K562 (cell line): Measurements from ENCODE around the gene CYS1. TPM values are rescaled to one million over a fixed set of nuclear protein-coding genes. Genes with fewer than 3 reads are reported as not detected.

Experiments
- ATAC-seq: fragments of 200-7000 bp; cut with Tn5 transposase; 3 replicates; pipeline ENCODE4 v1.9.1; 2020; ENCODE audit warnings: moderate library complexity
- BruUV-seq: library from RNA; stranded (reverse); fragments of 400-500 nt; replicated peaks from 2 replicates; lab custom pipeline; 2021; lab: Mats Ljungman, UMichigan
- CTCF ChIA-PET: fragments of 300-600 bp; formaldehyde crosslinking; extraction: SDS; loops from one replicate; lab custom pipeline; 2021; ENCODE audit warnings: low intra/inter-chr PET ratio; lab: Yijun Ruan, JAX
- POLR2A ChIA-PET: fragments of 300-600, 350-650 bp; sonication (Branson Sonifier 250); formaldehyde crosslinking; extraction: SDS; loops from one replicate; lab custom pipeline; 2021; ENCODE audit warnings: antibody characterized with exemption, inconsistent platforms; lab: Yijun Ruan, JAX
- DNase-seq, 4 experiments: peaks; one replicate each; pipeline versions ENCODE4 v3.0.0 to v3.0.0-alpha.2; 2011 to 2018; ENCODE audit warnings: low spot score in 3 of 4, mixed read lengths in 3 of 4; ENCODE audit errors: extremely low read depth in 1 of 4
- FAIRE-seq: peaks from 2 replicates; lab custom pipeline; 2011; peaks lifted over from hg19 to GRCh38; lab: Jason Lieb, UNC
- H2AFZ ChIP-seq: 2 replicates; pipeline ENCODE4 v1.6.0; 2011; ENCODE audit warnings: low read depth, low read length, control low read depth, inconsistent platforms
- H3K27ac ChIP-seq: fragments of 200-600 bp; 3 replicates; pipeline ENCODE4 v1.8.0; 2011; ENCODE audit warnings: low read depth, mild to moderate bottlenecking, control low read depth, inconsistent platforms, low read length, moderate library complexity, mixed read lengths; ENCODE audit errors: extremely low read depth
- H3K27me3 ChIP-seq, 2 experiments: fragments of 300-600 bp in 1 of 2; 2 replicates in 1 of 2; 3 replicates in 1 of 2; pipeline versions ENCODE4 v1.6.0 to v1.8.0; 2011; ENCODE audit warnings: inconsistent platforms in 2 of 2, low read length in 2 of 2, mild to moderate bottlenecking in 1 of 2, mixed read lengths in 1 of 2, moderate library complexity in 1 of 2; ENCODE audit not compliant: control insufficient read depth in 2 of 2, insufficient read depth in 2 of 2
- H3K36me3 ChIP-seq: fragments of 300-600 bp; 3 replicates; pipeline ENCODE4 v1.8.0; 2011; ENCODE audit warnings: mild to moderate bottlenecking, low read length, inconsistent platforms; ENCODE audit not compliant: control insufficient read depth, insufficient read depth
- H3K4me1 ChIP-seq, 2 experiments: fragments of 200-600 bp in 1 of 2; replicated peaks in 1 of 2; 2 replicates in 1 of 2; 3 replicates in 1 of 2; pipeline versions ENCODE4 v1.5.1 to v1.8.0; 2011; ENCODE audit warnings: inconsistent platforms in 2 of 2, low read length in 2 of 2, mild to moderate bottlenecking in 1 of 2, mixed read lengths in 1 of 2, moderate library complexity in 1 of 2; ENCODE audit not compliant: control insufficient read depth in 2 of 2, insufficient read depth in 2 of 2
- H3K4me2 ChIP-seq: 2 replicates; pipeline ENCODE4 v1.6.1; 2011; ENCODE audit warnings: low read length, control low read depth, inconsistent platforms, mixed read lengths; ENCODE audit not compliant: insufficient read depth
- H3K4me3 ChIP-seq: fragments of 200-600 bp; sonication (generic), shearing (Covaris generic); 2 replicates; pipeline ENCODE4 v1.5.1; 2016; ENCODE audit warnings: control low read depth, inconsistent platforms
- H3K79me2 ChIP-seq: fragments of 200-600 bp; 3 replicates; pipeline ENCODE4 v1.8.0; 2011; ENCODE audit warnings: low read length, inconsistent platforms; ENCODE audit not compliant: control insufficient read depth, insufficient read depth
- H3K9ac ChIP-seq, 2 experiments: 2 replicates each; pipeline versions ENCODE4 v1.6.0 to v1.6.1; 2011; ENCODE audit warnings: low read depth in 2 of 2, low read length in 2 of 2, control low read depth in 1 of 2, inconsistent platforms in 1 of 2, mild to moderate bottlenecking in 1 of 2, mixed read lengths in 1 of 2; ENCODE audit not compliant: insufficient read depth in 1 of 2
- H3K9me1 ChIP-seq: one replicate; pipeline ENCODE4 v1.6.0; 2011; ENCODE audit warnings: inconsistent platforms, mild to moderate bottlenecking, low read length, moderate library complexity; ENCODE audit not compliant: control insufficient read depth, insufficient read depth
- H3K9me3 ChIP-seq: replicated peaks from 2 replicates; pipeline ENCODE4 v1.5.1; 2011; ENCODE audit warnings: low read depth, low read length, inconsistent platforms; ENCODE audit not compliant: control insufficient read depth, insufficient read depth
- H4K20me1 ChIP-seq: replicated peaks from 2 replicates; pipeline ENCODE4 v1.6.1; 2011; ENCODE audit warnings: low read length, inconsistent platforms, mixed read lengths; ENCODE audit not compliant: control insufficient read depth, insufficient read depth
- ADNP ChIP-seq: fragments of 200-800 bp; sonication (Bioruptor generic); IDR thresholded peaks from 2 replicates; pipeline ENCODE4 v1.6.1; 2016; ENCODE audit warnings: missing genetic modification characterization, missing compliant biosample characterization
- BCOR ChIP-seq: fragments of 450-650 bp; IDR thresholded peaks from 2 replicates; pipeline ENCODE4 v1.6.1; 2016
- SMARCA5 ChIP-seq: fragments of 450-650 bp; IDR thresholded peaks from 2 replicates; pipeline ENCODE4 v1.6.1; 2016
- SNIP1 ChIP-seq: fragments of 450-650 bp; IDR thresholded peaks from 2 replicates; pipeline ENCODE4 v1.7.1; 2017; ENCODE audit warnings: low read depth, mild to moderate bottlenecking
- STAT5B ChIP-seq: fragments of 250-450 bp; sonication (Bioruptor Pico); IDR thresholded peaks from 2 replicates; pipeline ENCODE4 v1.8.0; 2021; ENCODE audit warnings: mild to moderate bottlenecking, inconsistent platforms
- TBP ChIP-seq: optimal IDR thresholded peaks from 2 replicates; pipeline ENCODE3; 2011; ENCODE audit warnings: low read depth, low read length, improper control_type of control experiment
- ZNF3 ChIP-seq: fragments of 250-450 bp; sonication (Bioruptor Pico); IDR thresholded peaks from 2 replicates; pipeline ENCODE4 v1.5.0; 2021; ENCODE audit warnings: mild to moderate bottlenecking, moderate library complexity
- WGBS: fragments of 100-300 bp; shearing (Covaris generic); methylation state at CpG from one replicate; pipeline ENCODE4 v1.1.6; 2016; ENCODE audit warnings: low coverage, mixed read lengths; ENCODE audit not compliant: insufficient coverage; ENCODE audit errors: missing lambda C conversion rate; 5-methylcytosine and 5-hydroxymethylcytosine counted together
- in situ Hi-C: fragments of 300-500 bp; cut with MboI; formaldehyde crosslinking; loops from 4 replicates; pipeline ENCODE4 v1.15.0; 2018; ENCODE audit warnings: inconsistent platforms, mixed read lengths
- intact Hi-C: fragments of 100-400 bp; cut with micrococcal nuclease; formaldehyde crosslinking; loops from 2 replicates; pipeline ENCODE4 v1.14.2; 2022
- polyA plus RNA-seq, 8 experiments: library from polyadenylated mRNA; depleted of rRNA in 4 of 8; stranded (reverse) in 5 of 8; unstranded in 3 of 8; fragments of >200 nt; fragmentation: Nextera tagmentation in 2 of 8; fragmentation: Illumina TruSeq in 1 of 8; extraction: Ambion mirVana in 2 of 8; extraction: Trizol in 1 of 8; gene quantifications; 2 replicates each; pipeline versions ENCODE4 v1.2.1 to v1.2.3, GENCODE V29; 2011 to 2014; ENCODE audit warnings: inconsistent platforms in 1 of 8, missing spikeins in 1 of 8
- total RNA-seq, 7 experiments: library from RNA; depleted of rRNA in 6 of 7; stranded (reverse); fragments of >200 nt in 6 of 7; fragmentation: Illumina TruSeq in 2 of 7; extraction: Trizol in 2 of 7; gene quantifications; 2 replicates each; pipeline versions ENCODE4 v1.2.1 to v1.2.3, GENCODE V29; 2011 to 2021; ENCODE audit warnings: low replicate concordance in 1 of 7
- TF ChIP-seq, protein P1 (sequence below): IDR thresholded peaks from 3 replicates; pipeline ENCODE4 v1.6.1; 2011; ENCODE audit warnings: borderline replicate concordance, mild to moderate bottlenecking; ENCODE audit not compliant: insufficient read length, insufficient read depth

The CYS1 gene
- total and polyA plus RNA-seq, 9 of the 15 experiments (the other 6 are each of a cell fraction or from before 2014, with no cell fraction given), result 0.11 to 0.13 TPM; not detected in 7

DNA sequence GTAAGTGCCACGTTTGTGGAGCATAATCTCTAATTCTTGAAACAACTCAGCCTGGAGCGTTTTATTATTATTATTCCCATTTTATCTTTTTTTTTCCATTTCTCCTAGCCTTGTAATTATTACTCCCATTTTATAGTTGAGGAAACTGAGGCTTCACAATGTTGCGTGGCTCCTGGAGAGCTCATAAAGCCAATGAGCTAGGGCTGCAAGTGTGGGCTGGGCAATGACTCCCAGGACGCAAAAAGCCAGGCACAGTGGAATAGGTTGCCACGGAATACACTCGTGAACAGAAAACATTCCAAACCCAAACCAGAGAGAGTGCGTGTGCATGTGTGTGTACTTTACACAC, 50.4 kb downstream of the CYS1 start:
- intact Hi-C loops (no loop called here), in situ Hi-C loops (no loop called here)
- H4K20me1 ChIP-seq, result no peaks in the 10 kb centered on the region
- no peak for FAIRE-seq
- no peaks in the 10 kb centered on the region; a peak in 1 of 5 replicates for H3K27me3 ChIP-seq
- DNase-seq, result no peak
- peaks cover 46% of the 10 kb centered on the region for H3K79me2 ChIP-seq
- CTCF ChIA-PET, result no interaction called here
- peak overlapping the region; percentile 97 for H3K4me2 ChIP-seq
- TF ChIP-seq SMARCA5, result 0 out of 2 replicates have a peak, but pooled peaks have one; percentile 11
- TF ChIP-seq SNIP1, result no peak
- TF ChIP-seq, protein P1, sequence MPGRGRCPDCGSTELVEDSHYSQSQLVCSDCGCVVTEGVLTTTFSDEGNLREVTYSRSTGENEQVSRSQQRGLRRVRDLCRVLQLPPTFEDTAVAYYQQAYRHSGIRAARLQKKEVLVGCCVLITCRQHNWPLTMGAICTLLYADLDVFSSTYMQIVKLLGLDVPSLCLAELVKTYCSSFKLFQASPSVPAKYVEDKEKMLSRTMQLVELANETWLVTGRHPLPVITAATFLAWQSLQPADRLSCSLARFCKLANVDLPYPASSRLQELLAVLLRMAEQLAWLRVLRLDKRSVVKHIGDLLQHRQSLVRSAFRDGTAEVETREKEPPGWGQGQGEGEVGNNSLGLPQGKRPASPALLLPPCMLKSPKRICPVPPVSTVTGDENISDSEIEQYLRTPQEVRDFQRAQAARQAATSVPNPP, result no peak
- no peak for TF ChIP-seq STAT5B (CRISPR knock-in tag)
- no peak for TF ChIP-seq TBP
- peak; percentile 97 for TF ChIP-seq BCOR
- 0 out of 2 replicates have a peak, but pooled peaks have one; percentile 33 for TF ChIP-seq ZNF3 (CRISPR knock-in tag)
- TF ChIP-seq ADNP (tag), result peak; percentile 90
- peak overlapping the region; percentile 89 for H2AFZ ChIP-seq
- no peak; the same call in 2 of the 3 replicates for ATAC-seq
- peak overlapping the region; percentile 96 for H3K27ac ChIP-seq
- POLR2A ChIA-PET, result interaction anchor here (0.6 to 2.3 kb wide), 7 partner anchors 9 to 246 kb away, joined by 3 to 18 read pairs (median 4); partner anchors contain the start of gene KLF11
- no peaks in the 10 kb centered on the region for H3K36me3 ChIP-seq
- H3K4me1 ChIP-seq, result peaks cover 39 to 65% of the 10 kb centered on the region in 2 experiments
- H3K4me3 ChIP-seq, result peak overlapping the region; percentile 47
- H3K9me1 ChIP-seq, result no peaks in the 10 kb centered on the region
- BruUV-seq, result TSS peak; percentile 67
- 16% methylated on average over 7 of the region's 7 CpGs for WGBS
- H3K9me3 ChIP-seq, result no peaks in the 10 kb centered on the region
- H3K9ac ChIP-seq, result peak overlapping the region; percentile 91 to 96; a peak in 3 of 4 replicates
